Measurements from ENCODE around the gene RNF130. TPM values are rescaled to one million over a fixed set of nuclear protein-coding genes. Genes with fewer than 3 reads are reported as not detected.

Gene RNF130
- polyA plus RNA-seq, 1 donor from 2014 or later: 18.2 TPM

DNA sequence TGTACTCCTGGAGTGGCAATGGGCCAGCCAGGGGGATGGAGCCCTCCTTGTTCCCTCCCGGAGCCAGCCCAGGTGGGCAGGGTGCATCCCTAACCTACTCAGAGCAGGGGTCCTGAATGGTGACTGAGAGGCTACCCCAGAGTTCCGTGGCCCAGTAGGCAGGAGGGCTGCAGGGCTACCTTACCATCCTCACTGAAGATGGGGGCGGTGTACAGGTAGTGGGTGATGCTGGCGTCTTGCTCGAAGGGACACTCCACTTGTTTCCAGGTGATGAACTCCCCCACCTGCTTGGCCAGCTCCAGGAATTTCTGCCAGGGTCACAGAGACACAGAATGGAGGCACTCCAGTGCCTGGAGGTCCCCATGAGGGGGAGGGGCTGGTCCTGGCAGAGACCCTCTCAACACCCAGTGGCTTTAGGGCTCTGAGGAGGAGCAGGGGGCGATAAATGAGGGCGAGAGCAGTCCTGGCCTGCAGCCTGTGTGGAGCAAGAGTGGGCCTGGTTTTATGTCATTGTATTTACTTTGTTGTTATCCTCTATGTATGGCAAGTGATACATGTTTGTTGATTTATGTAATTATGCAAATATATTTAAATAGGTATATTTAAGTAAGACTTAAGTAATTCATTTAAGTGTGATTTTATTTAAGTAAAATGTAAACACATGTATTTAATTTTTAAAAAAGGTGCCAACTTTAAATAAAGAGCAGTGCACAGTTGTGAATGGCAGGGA is 39.9 kb upstream of the RNF130 start:
- Mint-ChIP-seq H3K27ac (no peak overlapping the region), H3K27me3 (peaks cover 8% of the 10 kb centered on the region), H3K36me3 (no peaks in the 10 kb centered on the region), H3K4me1 (no peaks in the 10 kb centered on the region), H3K4me3 (no peak overlapping the region), H3K9me3 (peaks cover 3 to 13% (median 9%) of the 10 kb centered on the region in 3 donors)

DNA sequence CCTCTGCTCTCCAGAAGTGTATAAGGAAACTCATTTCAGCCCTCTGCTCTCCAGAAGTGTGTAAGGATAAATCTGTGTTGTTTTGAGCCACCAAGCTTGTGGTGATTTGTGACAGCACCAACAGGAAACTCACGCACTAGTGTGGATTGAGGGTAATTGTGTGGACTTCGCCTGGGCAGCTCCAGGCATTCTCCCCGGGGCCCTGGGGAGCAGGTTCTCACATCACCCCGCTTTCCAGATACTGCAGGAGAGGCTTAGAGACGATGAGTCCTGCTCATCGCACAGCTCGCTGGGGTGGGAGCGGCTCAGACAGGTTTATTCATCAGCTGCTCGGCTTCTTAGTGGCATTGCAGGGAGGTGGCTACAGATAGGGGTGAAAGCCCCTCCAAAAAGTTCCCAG is 38.4 kb upstream of the RNF130 start:
- no peaks in the 10 kb centered on the region for H3K4me1 Mint-ChIP-seq
- no peak overlapping the region for H3K4me3 Mint-ChIP-seq
- H3K36me3 Mint-ChIP-seq: no peaks in the 10 kb centered on the region
- H3K27me3 Mint-ChIP-seq: peaks cover 1% of the 10 kb centered on the region
- no peak overlapping the region for H3K27ac Mint-ChIP-seq
- peaks cover 3 to 19% (median 13%) of the 10 kb centered on the region in 3 donors for H3K9me3 Mint-ChIP-seq

DNA sequence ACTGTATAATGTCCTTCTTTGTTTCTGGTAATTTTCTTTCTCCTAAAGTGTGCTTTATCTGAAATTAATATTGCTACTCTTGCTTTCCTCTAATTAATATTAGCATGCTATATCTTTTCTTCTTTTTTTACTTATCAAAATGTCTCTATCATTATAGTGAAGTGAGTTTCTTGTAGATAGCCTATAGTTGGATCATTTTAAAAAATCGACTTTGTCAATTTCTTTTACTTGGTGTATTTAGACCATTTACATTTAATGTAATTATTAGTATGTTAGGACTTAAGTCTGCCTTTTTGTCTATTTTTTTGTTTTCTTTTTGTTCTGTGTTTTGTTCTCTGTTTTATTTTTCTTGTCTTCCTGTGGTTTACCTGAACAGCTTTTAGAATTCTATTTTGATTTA is 35.4 kb upstream of the RNF130 start:
- peaks cover 3 to 19% (median 15%) of the 10 kb centered on the region in 3 donors for H3K9me3 Mint-ChIP-seq
- no peaks in the 10 kb centered on the region for H3K36me3 Mint-ChIP-seq
- H3K4me1 Mint-ChIP-seq: no peaks in the 10 kb centered on the region
- H3K27ac Mint-ChIP-seq: no peak overlapping the region
- H3K27me3 Mint-ChIP-seq: no peaks in the 10 kb centered on the region
- peak overlapping the region in 1 of 4 donors; percentile 76 for H3K4me3 Mint-ChIP-seq

DNA sequence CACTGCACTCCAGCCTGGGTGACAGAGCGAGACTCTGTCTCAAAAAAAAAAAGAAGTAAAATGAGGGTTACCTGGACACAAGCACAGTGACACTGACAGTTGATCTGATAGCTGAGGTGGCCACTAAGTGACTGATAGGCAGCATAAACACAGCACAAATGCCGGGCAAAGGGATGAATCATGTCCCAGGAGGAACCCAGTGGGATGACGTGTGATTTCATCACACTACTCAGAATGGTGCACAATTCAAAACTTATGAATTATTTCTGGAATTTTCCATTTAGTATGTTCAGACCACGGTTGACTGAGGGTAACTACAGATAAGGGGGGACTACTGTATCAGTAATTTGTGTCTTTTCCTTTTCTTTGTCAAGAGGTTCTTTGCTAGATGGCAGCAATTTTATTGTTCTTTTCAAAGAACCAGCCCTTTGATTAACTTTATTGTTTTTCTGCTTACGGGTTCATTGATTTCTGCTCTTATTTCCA is 34.3 kb upstream of the RNF130 start:
- Mint-ChIP-seq H3K27me3 (no peaks in the 10 kb centered on the region), H3K9me3 (peaks cover 3 to 19% (median 15%) of the 10 kb centered on the region in 3 donors), H3K4me1 (no peaks in the 10 kb centered on the region), H3K4me3 (peak overlapping the region in 1 of 4 donors; percentile 43), H3K27ac (no peak overlapping the region), H3K36me3 (no peaks in the 10 kb centered on the region)

DNA sequence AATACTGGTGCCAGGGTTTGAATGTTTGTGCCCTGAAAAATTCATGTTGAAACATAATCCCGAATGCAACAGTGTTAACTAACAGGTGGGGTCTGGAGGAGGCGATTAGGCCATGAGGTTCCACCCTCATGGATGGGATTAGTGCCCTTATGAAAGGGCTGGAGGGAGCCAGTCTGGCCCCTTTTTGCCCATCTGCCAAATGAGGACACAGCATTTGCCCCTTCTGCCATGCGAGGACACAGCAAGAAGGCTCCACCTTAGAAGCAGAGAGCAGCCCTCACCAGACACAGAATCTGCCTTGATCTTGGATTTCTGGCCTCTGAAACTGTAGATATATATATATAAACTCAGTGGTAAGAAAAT is 32.6 kb upstream of the RNF130 start:
- Mint-ChIP-seq H3K9me3 (peaks cover 3 to 19% (median 13%) of the 10 kb centered on the region in 3 donors), H3K27me3 (no peaks in the 10 kb centered on the region)

DNA sequence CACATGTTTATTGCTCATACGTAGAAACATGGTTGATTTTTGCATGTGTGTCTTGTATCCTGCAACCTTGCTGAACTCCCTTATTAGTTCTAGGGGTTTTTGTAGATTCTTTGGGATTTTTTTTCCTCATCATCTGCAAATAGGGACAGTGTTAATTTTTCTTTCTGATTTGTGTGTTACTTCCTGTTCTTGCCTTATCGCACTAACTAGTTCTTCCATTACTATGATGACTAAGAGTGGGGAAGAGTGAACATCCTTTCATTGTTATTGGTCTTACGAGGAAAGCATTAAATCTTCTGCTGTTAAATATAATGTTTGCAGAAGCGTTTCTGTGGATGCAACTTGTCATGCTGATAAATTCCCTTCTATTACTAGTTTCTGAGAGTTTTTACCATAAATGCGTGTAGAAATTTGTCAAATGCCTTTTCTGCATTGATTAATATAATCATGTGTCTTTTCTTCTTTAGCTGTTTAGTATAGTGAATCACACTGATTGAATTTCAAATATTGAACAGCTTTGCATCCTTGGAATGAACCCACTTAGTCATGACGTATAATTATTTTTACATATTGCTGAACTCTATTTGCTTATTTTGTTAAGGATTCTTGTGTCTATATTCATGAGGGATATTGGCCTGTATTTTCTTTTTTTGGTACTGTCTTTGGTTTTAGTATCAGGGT is 32.1 kb upstream of the RNF130 start:
- H3K4me1 Mint-ChIP-seq: no peaks in the 10 kb centered on the region
- H3K9me3 Mint-ChIP-seq: peaks cover 3 to 18% (median 13%) of the 10 kb centered on the region in 3 donors
- H3K4me3 Mint-ChIP-seq: no peak overlapping the region
- no peaks in the 10 kb centered on the region for H3K27me3 Mint-ChIP-seq
- no peak overlapping the region for H3K27ac Mint-ChIP-seq
- no peaks in the 10 kb centered on the region for H3K36me3 Mint-ChIP-seq

More for the DNA sequence above, 32.6 kb upstream of the RNF130 start:
- no peaks in the 10 kb centered on the region for H3K36me3 Mint-ChIP-seq
- no peak overlapping the region for H3K27ac Mint-ChIP-seq
- H3K4me3 Mint-ChIP-seq: no peak overlapping the region
- H3K4me1 Mint-ChIP-seq: no peaks in the 10 kb centered on the region

DNA sequence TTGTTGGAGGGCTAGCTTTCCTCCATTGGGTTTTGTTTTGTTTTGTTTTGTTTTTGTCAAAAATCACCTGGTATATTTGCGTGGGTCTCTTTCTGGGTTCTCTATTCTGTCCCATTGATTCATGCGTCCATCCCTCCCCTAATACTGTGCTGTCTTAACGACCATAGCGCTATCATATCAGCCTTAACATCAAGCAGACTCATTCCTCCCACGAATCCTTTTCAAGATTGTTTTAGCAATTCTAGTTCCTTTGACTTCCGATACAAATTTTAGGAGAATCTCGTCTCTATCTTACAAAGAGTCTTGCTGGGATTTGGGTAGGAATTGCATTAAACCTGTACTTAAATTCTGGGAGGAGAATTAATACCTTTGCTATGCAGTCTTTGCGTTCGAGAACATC is 31.1 kb upstream of the RNF130 start:
- H3K4me1 Mint-ChIP-seq: no peaks in the 10 kb centered on the region
- no peak overlapping the region for H3K27ac Mint-ChIP-seq
- H3K36me3 Mint-ChIP-seq: no peaks in the 10 kb centered on the region
- no peaks in the 10 kb centered on the region for H3K27me3 Mint-ChIP-seq
- peak overlapping the region in 1 of 4 donors; percentile 43 for H3K4me3 Mint-ChIP-seq
- H3K9me3 Mint-ChIP-seq: peaks cover 3 to 14% (median 13%) of the 10 kb centered on the region in 3 donors

DNA sequence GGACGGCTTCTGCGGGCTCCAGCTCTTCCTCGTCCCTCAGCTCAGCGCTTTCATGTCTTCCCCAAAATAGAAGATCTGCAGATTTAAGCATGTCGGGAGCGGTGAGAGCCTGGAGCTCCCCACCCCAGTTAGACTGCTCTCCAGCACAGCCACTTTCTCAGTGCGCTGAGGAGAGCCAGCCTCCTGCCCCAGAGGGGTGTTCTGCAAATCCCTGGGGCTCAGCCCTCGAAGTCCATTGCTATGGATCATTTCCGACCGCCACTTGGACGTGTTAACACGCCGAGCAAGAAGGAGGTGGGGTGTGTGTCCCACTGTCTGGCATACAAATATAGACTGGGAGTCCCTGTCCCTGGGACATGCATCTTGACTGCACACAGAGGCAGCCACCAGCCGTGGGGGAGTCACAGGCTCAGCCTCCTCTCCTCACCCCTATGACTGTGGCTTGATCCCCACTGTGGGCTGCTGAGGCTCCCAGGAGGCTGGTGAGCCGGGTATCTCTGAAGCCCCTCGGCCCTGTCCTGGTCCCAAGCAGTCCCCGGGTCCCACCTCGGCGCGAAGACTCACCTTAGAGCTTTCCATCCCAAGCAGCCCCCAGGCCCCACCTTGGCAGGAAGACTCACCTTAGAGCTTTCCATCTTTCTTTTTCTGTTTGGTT is 30.0 kb upstream of the RNF130 start:
- peaks cover 0 to 2% (median 0%) of the 10 kb centered on the region in 3 donors for H3K4me1 Mint-ChIP-seq
- no peak overlapping the region for H3K27ac Mint-ChIP-seq
- H3K4me3 Mint-ChIP-seq: no peak overlapping the region
- no peaks in the 10 kb centered on the region for H3K27me3 Mint-ChIP-seq
- peaks cover 2 to 8% (median 7%) of the 10 kb centered on the region in 3 donors for H3K9me3 Mint-ChIP-seq
- no peaks in the 10 kb centered on the region for H3K36me3 Mint-ChIP-seq

DNA sequence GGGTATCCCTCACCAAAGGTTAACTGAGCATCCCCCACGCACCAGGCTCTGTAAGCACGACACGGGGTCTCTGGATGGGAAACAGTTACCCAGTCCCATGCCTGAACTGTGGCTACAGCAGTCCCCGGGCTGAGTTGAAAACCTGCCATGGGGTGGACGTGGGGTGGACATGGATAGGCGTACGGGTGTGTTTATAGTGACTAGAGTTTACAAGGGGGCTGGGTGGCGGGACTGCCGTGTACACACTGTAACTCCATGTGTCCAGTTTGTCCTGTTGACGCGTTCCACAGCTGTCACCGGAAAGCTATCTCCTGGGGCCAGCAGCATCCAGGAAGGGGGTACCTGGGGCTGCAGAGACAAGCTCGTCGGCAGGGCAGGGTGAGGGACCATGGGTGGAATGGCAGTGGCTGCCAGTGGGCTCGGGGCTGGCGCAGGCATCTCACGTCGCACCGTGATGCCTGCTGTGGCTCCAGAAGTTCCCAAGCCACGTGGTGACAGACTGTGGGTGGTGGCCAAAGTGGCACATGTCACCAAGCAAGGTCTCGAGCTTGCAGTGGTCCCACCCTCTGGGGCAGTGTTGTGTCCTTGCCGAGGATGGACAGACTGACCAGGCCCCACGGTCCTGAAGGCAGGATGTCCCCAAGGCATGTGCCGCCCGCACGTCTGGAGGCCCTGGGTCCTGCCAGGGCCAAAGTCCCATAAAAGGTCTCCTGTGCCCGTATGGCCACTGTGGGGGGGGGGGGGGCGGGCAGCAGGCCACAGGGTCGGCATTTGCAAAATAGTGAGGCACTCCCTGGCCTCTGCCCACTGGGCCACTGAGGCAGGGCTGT is 29.3 kb upstream of the RNF130 start:
- peaks cover 0 to 2% (median under 1%) of the 10 kb centered on the region in 3 donors for H3K9me3 Mint-ChIP-seq
- no peaks in the 10 kb centered on the region for H3K36me3 Mint-ChIP-seq
- peaks cover 0 to 2% (median 0%) of the 10 kb centered on the region in 3 donors for H3K4me1 Mint-ChIP-seq
- H3K27ac Mint-ChIP-seq: no peak overlapping the region
- H3K27me3 Mint-ChIP-seq: no peaks in the 10 kb centered on the region
- H3K4me3 Mint-ChIP-seq: no peak overlapping the region

DNA sequence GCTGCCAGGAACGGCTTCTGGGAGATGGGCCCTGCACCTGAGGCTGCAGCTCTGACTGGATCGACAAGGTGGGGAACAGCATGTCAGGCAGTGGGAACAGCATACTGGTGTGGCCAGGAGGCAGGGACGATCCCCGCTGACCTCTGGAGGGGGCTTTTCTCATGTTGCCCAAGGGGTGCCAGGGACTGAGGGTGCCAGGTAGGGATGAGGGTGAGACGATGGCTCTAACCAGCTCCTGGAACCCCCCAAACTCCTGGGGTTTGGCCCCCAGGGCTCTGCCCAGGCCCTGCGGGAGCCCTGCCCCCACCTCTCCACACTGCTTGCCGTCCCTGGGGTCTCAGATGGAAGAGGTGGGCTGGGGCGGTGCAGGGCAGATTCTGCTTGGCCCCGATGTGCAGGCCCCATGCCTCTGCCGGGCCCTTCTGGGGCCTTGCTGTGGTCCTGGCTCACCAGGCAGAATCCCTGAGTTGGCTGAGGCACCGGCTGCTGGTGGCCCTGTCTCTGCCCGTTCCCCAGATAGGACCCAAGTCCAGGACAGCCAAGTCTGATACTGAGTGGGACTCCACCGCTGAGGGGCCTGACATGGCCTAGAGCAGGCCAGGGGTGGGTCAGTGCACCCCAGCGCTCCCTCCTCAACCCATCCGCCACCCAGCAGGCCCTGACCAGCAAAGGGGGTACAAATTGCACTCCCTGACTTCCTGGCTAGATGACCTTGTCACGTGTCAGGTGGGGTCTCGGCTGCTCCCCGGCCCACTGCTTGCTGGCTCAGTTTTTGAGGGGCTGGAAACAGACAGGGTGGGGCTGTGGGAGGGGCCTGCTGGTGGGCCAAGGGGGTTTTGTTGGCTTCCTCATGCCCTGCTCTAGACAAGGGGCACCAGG is 28.4 kb upstream of the RNF130 start:
- peaks cover 0 to 2% (median 0%) of the 10 kb centered on the region in 3 donors for H3K9me3 Mint-ChIP-seq
- no peak overlapping the region for H3K27ac Mint-ChIP-seq
- H3K36me3 Mint-ChIP-seq: no peaks in the 10 kb centered on the region
- H3K4me3 Mint-ChIP-seq: no peak overlapping the region
- H3K4me1 Mint-ChIP-seq: peaks cover 0 to 2% (median 0%) of the 10 kb centered on the region in 3 donors
- peaks cover 2% of the 10 kb centered on the region for H3K27me3 Mint-ChIP-seq

DNA sequence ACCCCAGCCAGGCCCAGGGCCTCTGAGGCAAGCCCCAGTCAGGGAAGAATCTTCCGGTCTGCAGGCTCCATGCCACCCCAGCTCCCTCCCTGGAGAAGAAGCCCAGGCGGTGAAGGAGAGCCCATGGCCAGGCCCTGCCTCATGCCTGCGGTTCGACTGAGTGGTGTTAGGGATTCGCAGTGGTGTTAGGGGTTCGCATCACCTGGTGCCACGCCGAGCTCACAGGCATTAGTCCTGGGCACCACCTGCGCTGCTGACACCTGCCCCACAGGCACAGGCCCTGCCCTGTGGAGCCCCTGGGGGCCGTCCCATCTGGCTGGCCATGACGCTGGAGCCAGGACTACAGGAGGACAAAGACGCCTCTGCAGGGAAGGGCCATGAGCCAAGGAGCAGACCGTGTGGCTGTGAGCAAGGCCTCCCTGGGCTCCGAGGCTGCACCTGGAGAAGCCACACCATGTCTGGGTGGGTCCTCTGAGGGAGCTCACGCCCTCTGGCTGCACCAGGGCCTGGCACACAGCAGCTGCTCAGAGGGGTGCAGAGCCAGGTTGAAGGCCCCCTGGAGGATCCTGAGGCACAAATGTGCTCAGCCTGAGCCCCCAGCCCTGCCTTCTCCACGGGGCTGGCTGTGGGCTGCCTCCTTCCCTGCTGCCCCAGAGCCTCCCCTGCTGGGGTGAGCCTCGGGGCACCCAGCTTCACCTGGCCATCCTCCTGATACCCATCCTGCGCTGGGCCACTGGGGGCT is 27.6 kb upstream of the RNF130 start:
- H3K9me3 Mint-ChIP-seq: no peaks in the 10 kb centered on the region
- peaks cover 3% of the 10 kb centered on the region for H3K27me3 Mint-ChIP-seq
- peaks cover 0 to 2% (median 0%) of the 10 kb centered on the region in 3 donors for H3K4me1 Mint-ChIP-seq
- H3K36me3 Mint-ChIP-seq: no peaks in the 10 kb centered on the region
- H3K27ac Mint-ChIP-seq: no peak overlapping the region
- H3K4me3 Mint-ChIP-seq: no peak overlapping the region

DNA sequence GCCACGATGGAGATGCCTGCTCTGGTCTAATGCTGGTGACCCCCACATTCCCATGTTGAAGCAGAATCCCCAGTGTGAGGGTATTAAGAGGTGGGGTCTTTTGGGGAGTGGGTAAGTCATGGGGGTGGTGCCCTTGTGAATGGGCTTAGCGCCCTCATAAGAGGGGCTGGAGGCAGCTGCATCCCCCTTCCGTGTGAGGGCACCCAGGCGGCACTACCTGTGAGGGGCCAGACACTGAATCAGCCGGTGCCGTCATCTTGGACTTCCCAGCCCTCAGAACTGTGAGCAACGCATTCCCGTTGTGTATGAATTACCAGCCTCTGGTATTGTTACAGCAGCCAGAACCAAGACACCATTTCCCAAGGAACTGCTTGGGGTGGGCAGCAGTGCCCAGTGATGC is 27.0 kb upstream of the RNF130 start:
- Mint-ChIP-seq H3K4me3 (no peak overlapping the region), H3K9me3 (no peaks in the 10 kb centered on the region), H3K27ac (no peak overlapping the region), H3K4me1 (peaks cover 0 to 5% (median 3%) of the 10 kb centered on the region in 3 donors), H3K36me3 (no peaks in the 10 kb centered on the region), H3K27me3 (peaks cover 7% of the 10 kb centered on the region)

DNA sequence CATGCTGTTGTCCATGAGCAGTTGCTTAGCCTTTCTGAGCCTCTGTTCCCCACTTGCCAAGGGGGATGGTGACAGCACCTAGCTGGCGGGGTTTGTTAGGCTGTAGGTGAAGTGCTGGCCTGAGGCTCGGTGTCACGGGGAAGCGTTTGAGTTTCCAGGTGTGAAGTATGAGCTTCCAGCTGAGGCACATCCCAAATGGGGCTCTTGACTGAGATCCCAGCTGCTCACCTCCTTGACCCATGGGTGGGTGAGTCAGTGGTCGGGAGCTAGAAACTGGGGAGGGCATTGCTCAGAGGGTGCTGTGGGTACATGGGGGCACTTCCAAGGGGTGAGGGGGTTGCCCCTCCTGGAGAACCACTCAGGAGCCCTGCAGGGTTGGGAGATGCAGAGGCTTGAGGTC is 26.4 kb upstream of the RNF130 start:
- Mint-ChIP-seq H3K36me3 (no peaks in the 10 kb centered on the region), H3K27ac (no peak overlapping the region), H3K4me3 (no peak overlapping the region), H3K9me3 (no peaks in the 10 kb centered on the region), H3K27me3 (peaks cover 7% of the 10 kb centered on the region), H3K4me1 (peaks cover 0 to 5% (median 3%) of the 10 kb centered on the region in 3 donors)

Measured in IgD-negative memory B cell (primary cell).